Measurements from ENCODE around the gene TMEM150B.

Gene TMEM150B, protein sequence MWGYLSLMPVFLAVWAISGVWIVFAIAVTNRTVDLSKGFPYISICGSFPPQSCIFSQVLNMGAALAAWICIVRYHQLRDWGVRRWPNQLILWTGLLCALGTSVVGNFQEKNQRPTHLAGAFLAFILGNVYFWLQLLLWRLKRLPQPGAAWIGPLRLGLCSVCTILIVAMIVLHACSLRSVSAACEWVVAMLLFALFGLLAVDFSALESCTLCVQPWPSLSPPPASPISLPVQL

DNA sequence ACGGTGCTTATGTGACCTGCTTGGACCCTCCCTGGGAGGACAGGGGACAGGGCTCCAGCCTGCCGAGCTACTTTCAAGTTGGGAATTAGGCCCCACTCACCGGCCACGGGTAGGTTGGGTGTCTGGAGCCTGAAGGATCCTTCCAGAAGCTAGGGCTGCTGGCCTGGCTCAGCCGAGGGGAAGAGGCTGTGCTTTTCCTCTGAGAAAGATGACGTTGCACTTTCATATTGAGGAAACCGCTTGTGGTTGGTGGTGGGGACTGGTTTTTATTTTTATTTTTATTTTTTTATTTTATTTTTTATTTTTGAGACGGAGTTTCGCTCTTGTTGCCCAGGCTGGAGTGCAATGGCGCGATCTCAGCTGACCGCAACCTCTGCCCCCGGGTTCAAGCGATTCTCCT, at the start of gene TMEM150B:
TMEM150B (minus strand) TSS at position 170 of the 400 bp plus-strand sequence. CDS start 4,305 bp downstream, outside the sequence.
- Histone ChIP-seq H3K27me3 (replicated peaks; ENCODE audit: control insufficient read depth, insufficient read depth, low read length) (no peaks in the 10 kb centered on the region), H3K4me3 (replicated peaks; ENCODE audit: low read depth, low read length) (no peak within 1 kb of the TSS), H3K36me3 (ENCODE audit: control insufficient read depth, insufficient read depth, low read length) (no peaks in the 10 kb centered on the region)
- TF ChIP-seq, protein P1, sequence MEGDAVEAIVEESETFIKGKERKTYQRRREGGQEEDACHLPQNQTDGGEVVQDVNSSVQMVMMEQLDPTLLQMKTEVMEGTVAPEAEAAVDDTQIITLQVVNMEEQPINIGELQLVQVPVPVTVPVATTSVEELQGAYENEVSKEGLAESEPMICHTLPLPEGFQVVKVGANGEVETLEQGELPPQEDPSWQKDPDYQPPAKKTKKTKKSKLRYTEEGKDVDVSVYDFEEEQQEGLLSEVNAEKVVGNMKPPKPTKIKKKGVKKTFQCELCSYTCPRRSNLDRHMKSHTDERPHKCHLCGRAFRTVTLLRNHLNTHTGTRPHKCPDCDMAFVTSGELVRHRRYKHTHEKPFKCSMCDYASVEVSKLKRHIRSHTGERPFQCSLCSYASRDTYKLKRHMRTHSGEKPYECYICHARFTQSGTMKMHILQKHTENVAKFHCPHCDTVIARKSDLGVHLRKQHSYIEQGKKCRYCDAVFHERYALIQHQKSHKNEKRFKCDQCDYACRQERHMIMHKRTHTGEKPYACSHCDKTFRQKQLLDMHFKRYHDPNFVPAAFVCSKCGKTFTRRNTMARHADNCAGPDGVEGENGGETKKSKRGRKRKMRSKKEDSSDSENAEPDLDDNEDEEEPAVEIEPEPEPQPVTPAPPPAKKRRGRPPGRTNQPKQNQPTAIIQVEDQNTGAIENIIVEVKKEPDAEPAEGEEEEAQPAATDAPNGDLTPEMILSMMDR (IDR thresholded peaks at IDR 0.05; ENCODE audit: insufficient read depth, low read length, poor library complexity, severe bottlenecking): no peak
- DNase-seq (ENCODE audit: extremely low read depth, insufficient read length): no peak

GRCh38 chr19:55373993-55374757, 49.0 kb upstream of the TMEM150B start:
- Histone ChIP-seq H3K27me3 (replicated peaks; ENCODE audit: control insufficient read depth, insufficient read depth, low read length) (no peaks in the 10 kb centered on the region; the same call in none of the 2 replicates), H3K36me3 (ENCODE audit: control insufficient read depth, insufficient read depth, low read length) (no peaks in the 10 kb centered on the region), H3K4me3 (replicated peaks; ENCODE audit: low read depth, low read length) (no peak overlapping the region)
- DNase-seq (ENCODE audit: extremely low read depth, insufficient read length): no peak
- TF ChIP-seq, protein P1 (IDR thresholded peaks at IDR 0.05; ENCODE audit: insufficient read depth, low read length, poor library complexity, severe bottlenecking): no peak

DNA sequence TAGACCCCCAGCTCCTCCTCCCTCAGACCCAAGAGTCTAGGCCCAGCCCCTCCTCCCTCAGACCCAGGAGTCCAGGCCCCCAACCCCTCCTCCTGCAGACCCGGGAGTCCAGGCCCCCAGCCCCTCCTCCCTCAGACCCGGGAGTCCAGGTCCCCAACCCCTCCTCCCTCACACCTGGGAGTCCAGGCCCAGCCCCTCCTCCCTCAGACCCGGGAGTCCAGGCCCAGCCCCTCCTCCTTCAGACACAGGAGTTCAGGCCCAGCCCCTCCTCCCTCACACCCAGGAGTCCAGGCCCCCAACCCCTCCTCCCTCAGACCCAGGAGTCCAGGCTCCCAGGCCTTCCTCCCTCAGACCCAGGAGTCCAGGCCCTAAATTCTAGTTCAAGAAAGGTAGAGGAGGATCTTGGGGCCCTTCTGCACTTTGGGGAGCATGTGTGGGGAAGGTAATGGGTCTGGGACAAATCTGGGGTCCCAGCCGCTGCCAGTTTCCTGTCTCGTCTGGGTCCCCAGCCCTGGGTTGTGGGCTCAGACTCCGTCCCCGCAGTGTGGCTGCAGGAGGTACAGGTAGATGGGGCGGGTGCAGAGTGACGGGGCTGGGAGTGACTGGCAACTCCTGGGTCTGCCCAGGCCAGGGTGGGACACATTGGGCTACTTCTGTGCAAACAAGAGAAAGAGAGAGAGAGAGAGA, 48.3 kb upstream of the TMEM150B start:
- TF ChIP-seq, protein P1 (IDR thresholded peaks at IDR 0.05; ENCODE audit: insufficient read depth, low read length, poor library complexity, severe bottlenecking): no peak
- H3K36me3 ChIP-seq (ENCODE audit: control insufficient read depth, insufficient read depth, low read length): no peaks in the 10 kb centered on the region
- DNase-seq (ENCODE audit: extremely low read depth, insufficient read length): no peak
- no peaks in the 10 kb centered on the region; the same call in none of the 2 replicates for H3K27me3 ChIP-seq (replicated peaks; ENCODE audit: control insufficient read depth, insufficient read depth, low read length)
- H3K4me3 ChIP-seq (replicated peaks; ENCODE audit: low read depth, low read length): no peak overlapping the region

DNA sequence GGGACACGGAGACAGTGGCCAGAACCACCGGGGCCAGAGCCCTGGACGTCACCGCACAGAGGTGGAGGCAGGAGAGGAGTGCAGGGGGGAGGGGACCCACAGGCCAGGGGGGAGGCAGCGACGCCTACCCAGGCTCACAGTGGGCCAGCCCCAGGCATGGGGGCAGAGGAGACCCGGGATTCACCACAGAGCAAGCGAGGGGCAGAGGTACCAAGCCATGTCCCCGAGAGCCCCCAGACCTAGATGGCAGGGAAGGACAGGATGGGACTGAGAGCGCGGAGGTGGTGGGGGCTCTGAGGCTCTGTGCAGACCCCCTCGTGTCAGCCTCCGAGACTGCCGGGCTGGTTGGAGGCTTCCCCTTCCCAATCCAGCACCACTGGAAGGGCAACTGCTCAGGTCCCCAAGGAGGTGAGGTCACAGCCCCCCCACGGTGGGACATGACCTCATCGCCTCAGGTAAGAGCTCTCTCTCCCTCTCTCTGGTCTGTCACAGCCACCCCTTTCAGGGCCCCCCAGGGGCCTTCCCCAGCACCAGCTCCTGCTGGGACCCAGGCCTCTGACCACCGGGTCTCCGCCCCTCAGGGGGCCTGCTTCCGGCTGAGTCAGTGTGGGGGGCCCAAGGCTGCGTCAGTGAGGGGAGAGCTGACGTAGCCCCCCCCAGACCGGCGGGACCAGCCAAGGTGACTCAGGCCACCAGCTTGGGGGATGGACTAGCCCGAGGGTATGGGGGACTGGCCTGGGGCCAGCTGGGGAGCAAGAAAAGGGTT, 47.4 kb upstream of the TMEM150B start:
- Histone ChIP-seq H3K36me3 (ENCODE audit: control insufficient read depth, insufficient read depth, low read length) (no peaks in the 10 kb centered on the region), H3K27me3 (replicated peaks; ENCODE audit: control insufficient read depth, insufficient read depth, low read length) (no peaks in the 10 kb centered on the region; the same call in none of the 2 replicates), H3K4me3 (replicated peaks; ENCODE audit: low read depth, low read length) (no peak overlapping the region)
- TF ChIP-seq, protein P1 (IDR thresholded peaks at IDR 0.05; ENCODE audit: insufficient read depth, low read length, poor library complexity, severe bottlenecking): no peak
- DNase-seq (ENCODE audit: extremely low read depth, insufficient read length): no peak

- no peak within 1 kb of the TSS for H3K4me3 ChIP-seq (replicated peaks; ENCODE audit: low read depth, low read length)
- TF ChIP-seq, protein P1 (IDR thresholded peaks at IDR 0.05; ENCODE audit: insufficient read depth, low read length, poor library complexity, severe bottlenecking): no peak
- no peak for DNase-seq (ENCODE audit: extremely low read depth, insufficient read length)
Observed at GRCh38 chr19:55370305-55370988, 45.3 kb upstream of the TMEM150B start, which contains the start of gene IL11. IL11 (minus strand) TSS chr19:55370463; CDS start chr19:55370310, 153 bp downstream.

More at GRCh38 chr19:55370305-55370988, 45.3 kb upstream of the TMEM150B start, which contains the start of gene IL11:
- Histone ChIP-seq H3K27me3 (replicated peaks; ENCODE audit: control insufficient read depth, insufficient read depth, low read length) (no peaks in the 10 kb centered on the region; the same call in none of the 2 replicates), H3K36me3 (ENCODE audit: control insufficient read depth, insufficient read depth, low read length) (no peaks in the 10 kb centered on the region)
